Hepatocyte (in vitro differentiated cells): ENCODE measurements around the gene SKAP1.

Experiments used
- EZH2 ChIP-seq: fragments of 200-600 bp; sonication (generic); IDR thresholded peaks from 2 replicates; pipeline ENCODE4 v1.6.1; 2016; ENCODE audit warnings: antibody characterized with exemption, mild to moderate bottlenecking, borderline replicate concordance
- TF ChIP-seq, protein P1 (sequence below): fragments of 200-600 bp; sonication (generic); IDR thresholded peaks from 2 replicates; pipeline ENCODE4 v1.5.1; 2016; ENCODE audit warnings: antibody characterized with exemption, mild to moderate bottlenecking; ENCODE audit not compliant: poor library complexity

- no peak for TF ChIP-seq EZH2
- TF ChIP-seq, protein P1, sequence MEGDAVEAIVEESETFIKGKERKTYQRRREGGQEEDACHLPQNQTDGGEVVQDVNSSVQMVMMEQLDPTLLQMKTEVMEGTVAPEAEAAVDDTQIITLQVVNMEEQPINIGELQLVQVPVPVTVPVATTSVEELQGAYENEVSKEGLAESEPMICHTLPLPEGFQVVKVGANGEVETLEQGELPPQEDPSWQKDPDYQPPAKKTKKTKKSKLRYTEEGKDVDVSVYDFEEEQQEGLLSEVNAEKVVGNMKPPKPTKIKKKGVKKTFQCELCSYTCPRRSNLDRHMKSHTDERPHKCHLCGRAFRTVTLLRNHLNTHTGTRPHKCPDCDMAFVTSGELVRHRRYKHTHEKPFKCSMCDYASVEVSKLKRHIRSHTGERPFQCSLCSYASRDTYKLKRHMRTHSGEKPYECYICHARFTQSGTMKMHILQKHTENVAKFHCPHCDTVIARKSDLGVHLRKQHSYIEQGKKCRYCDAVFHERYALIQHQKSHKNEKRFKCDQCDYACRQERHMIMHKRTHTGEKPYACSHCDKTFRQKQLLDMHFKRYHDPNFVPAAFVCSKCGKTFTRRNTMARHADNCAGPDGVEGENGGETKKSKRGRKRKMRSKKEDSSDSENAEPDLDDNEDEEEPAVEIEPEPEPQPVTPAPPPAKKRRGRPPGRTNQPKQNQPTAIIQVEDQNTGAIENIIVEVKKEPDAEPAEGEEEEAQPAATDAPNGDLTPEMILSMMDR = no peak
These were observed 48.4 kb upstream of the SKAP1 start for GRCh38 chr17:48478224-48479013.
